T1000 (cell line): ENCODE measurements around the gene TUFM.
"Not testable (repeated sequence)": the region's sequence is repeated elsewhere in the genome, so short reads cannot be mapped to it uniquely, and the experiment has no call there.

ENCODE experiments used
- DNase-seq: peaks from one replicate; lab custom pipeline; 2025; ENCODE audit warnings: mixed read lengths; lab: John Stamatoyannopoulos, UW

Gene TUFM

GRCh38 chr16:28846080-28846932, at the start of gene TUFM:
TUFM (minus strand) TSS chr16:28846348; CDS start chr16:28846269, 79 bp downstream.
- DNase-seq: peak; percentile 97

- DNase-seq: no peak
Measured at GRCh38 chr16:28895609-28896008, 49.5 kb upstream of the TUFM start.

DNA sequence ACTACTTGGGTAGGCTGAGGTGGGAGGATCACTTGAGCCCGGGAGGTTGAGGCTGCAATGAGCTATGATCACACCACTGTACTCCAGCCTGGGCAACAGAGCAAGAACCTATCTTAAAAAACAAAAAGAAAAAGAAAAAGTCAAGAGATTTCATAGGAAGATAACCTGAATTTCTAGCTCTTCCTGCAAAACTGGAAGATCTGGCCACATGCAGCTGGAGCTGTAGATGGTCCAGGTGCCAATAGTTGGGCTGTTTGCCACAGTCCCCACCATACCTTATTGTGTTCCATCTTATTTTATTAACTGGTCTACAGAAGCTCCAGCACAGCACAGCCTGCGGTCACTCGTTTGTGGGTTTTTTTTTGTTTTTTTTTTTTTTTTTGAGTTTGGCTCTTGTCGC, 47.1 kb upstream of the TUFM start:
- DNase-seq: no peak

GRCh38 chr16:28891964-28892890, 46.1 kb upstream of the TUFM start:
- no peak for DNase-seq

- DNase-seq: not testable (repeated sequence)
Measured at GRCh38 chr16:28890355-28890754, 44.2 kb upstream of the TUFM start.

DNA sequence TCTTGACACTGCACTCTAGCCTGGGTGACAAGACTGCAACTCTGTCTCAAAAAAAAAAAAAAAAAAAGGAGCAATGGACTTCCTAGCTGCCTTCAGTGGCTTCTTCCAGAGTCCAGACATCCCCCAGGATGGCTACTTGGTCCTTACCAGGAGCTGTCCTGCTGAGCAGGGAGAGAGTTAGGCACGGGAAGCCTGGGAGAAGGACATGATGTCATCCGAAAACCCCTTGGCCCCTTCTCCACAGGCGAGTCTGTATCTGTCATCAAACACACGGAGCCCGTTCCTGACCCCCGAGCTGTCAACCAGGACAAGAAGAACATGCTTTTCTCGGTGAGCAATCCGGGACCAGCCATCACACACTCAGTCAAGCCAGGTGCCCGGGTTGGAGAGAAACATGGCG, 40.8 kb upstream of the TUFM start:
- DNase-seq: no peak

- DNase-seq: no peak
Measured at GRCh38 chr16:28884045-28884444, 37.9 kb upstream of the TUFM start.

GRCh38 chr16:28883221-28883996, 37.3 kb upstream of the TUFM start:
- no peak for DNase-seq

DNA sequence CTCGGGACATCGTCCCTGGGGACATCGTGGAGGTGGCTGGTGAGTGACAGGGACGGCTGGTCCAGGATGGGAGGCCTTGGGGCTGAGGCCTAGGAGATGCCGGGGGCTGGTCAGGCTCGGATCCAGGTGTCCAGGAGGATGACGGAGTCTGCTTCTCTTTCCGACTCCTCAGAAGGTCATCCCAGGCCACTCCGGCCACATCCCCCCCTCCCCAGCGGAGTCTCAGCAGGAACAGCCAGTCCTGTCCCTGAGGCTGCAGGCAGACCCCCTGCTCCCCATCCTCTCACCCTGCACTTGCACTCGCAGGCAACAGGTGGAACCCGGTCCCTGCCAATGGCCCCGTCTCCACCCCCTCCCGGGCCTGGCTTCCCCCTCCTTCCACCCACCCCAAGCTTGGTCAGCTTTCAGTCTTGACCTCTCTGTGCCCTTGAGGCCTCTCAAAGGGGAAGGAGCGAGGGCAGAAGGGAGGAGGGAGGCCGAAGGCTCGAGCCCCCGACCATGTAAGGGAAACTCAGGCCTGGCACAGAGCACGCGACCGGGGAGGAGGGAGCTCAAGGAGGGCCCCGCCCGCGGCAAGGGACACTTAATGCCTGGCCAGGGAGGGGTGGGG, 36.5 kb upstream of the TUFM start:
- DNase-seq: no peak

GRCh38 chr16:28881565-28881964, 35.4 kb upstream of the TUFM start:
- DNase-seq: not testable (repeated sequence)

DNA sequence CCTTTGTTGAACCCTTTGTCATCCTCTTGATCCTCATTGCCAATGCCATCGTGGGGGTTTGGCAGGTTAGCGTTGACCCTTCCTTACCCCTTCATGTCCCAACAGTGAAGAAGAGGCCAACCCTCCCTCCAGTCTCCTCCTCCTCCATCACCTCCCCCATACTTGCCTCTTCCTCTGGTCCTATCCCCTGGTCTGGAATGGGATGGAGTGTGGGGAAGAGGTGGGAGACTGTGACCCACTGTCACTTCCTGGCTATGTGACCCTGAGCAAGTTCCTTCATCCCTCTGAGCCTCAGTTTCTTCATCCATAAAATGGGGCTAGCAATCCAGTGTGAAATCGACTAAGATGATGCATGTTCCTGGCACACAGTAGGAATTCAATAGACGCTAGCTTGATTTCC, 34.8 kb upstream of the TUFM start:
- DNase-seq: no peak

GRCh38 chr16:28880589-28880915, 34.4 kb upstream of the TUFM start:
- no peak for DNase-seq

DNA sequence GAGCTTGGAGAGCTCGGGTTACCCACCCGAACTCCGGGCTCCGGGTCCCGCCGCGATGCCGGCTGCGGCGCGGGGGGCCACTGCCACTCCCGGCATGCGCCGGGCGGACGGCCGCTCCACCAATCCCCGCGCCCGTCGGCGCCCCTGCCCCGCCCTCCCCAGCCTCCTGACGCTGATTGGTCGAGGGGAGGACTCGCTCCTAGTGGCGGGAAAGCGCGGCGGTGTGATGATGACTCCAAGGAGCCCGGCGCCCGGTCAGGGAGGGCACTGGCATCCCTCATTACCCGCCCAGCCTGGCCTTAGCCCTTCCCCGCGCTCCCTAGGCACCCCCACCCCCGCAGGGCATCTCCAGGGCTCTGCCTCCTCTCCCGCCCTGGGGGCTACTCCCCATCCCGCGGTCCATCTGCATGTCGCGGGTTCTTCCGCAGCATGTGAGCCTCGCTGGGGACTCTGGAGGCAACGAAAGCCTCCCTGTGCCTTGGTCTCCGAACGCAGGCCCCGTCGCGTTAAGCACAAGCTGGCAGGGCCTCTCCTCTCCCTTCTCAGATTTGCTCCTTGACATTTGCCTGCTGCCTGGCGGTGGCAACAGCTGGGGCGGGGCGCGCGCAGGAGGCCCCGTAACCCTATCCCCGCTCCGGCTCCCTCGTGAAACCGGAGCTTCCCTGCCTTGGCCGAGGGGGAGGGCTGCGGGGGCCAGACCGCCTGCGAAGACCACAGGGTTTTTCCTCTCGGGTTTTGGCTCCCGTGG, 33.9 kb upstream of the TUFM start:
- peak; percentile 93 for DNase-seq

DNA sequence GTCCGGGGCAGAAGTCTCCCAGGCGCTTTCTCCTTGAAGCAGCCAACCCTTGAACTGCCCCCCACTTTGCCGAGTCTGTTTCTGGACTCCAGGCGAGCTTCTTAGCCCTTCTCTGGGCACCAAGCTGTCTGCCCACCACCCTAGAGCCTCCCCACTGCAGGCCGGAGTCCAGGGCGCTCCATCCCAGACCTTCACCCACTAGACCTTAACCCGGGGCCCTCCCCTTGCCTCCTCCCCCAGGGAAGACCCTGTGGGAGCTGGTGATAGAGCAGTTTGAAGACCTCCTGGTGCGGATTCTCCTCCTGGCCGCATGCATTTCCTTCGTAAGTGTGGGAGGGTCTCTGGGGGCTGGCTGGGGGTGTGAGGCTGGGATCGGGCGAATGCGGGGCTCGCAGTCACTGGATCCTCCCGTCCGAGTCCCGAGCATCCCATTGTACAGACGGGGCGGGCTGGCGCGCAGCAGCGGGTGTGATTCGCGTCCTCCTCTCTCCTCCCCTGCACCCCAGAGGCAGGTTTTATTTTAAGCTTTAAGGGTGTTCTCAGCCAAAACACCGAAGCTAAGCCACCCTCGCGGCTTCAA, 33.2 kb upstream of the TUFM start:
- no peak for DNase-seq

GRCh38 chr16:28878083-28878926, 32.2 kb upstream of the TUFM start, which contains the start of gene ATP2A1:
ATP2A1 (plus strand) TSS chr16:28878488; CDS start chr16:28878672, 184 bp downstream.
- DNase-seq: no peak

- no peak for DNase-seq
Measured at GRCh38 chr16:28877655-28878000, 31.5 kb upstream of the TUFM start.

GRCh38 chr16:28876973-28877654, 31.0 kb upstream of the TUFM start:
- no peak for DNase-seq

DNA sequence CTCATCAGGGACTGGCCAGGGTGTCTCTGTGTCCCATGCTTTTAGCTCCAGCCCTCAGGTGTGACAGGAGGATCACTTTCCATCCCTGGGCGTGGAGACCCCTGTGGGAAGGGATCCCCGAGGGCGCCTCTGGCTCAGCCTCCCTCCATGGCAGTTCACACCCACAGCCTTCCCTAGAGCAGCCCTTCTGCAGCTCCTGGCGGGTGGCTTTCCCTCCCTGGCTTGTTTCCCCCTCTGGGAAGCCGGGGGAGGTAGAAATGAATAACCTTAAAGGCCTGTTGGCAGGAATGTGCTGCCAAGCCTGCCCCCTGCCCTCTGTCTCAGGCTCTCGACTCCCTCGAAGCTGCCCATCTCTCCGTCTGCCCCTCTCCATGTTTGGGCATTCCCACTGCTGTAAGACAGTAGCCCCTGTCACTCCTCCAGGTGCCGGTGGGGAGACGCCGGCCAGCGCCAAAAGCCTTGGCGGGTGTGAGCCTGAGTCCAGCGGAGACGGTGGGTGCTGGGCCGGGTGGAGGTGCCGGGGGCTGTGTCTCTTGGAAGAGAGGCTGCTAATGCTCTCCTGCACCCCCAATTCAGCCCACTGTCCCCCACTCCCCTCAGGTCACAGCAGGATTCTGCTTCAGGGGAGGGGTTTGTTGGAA, 30.0 kb upstream of the TUFM start:
- DNase-seq: no peak
